Measurements from ENCODE around the gene BICDL2. TPM values are rescaled to one million over a fixed set of nuclear protein-coding genes. Genes with fewer than 3 reads are reported as not detected.

The BICDL2 gene
- total and polyA plus RNA-seq, 9 of the 15 experiments (the other 6 are each of a cell fraction or from before 2014, with no cell fraction given): 0.09 to 0.28 (median 0.09) TPM; not detected in 6

DNA sequence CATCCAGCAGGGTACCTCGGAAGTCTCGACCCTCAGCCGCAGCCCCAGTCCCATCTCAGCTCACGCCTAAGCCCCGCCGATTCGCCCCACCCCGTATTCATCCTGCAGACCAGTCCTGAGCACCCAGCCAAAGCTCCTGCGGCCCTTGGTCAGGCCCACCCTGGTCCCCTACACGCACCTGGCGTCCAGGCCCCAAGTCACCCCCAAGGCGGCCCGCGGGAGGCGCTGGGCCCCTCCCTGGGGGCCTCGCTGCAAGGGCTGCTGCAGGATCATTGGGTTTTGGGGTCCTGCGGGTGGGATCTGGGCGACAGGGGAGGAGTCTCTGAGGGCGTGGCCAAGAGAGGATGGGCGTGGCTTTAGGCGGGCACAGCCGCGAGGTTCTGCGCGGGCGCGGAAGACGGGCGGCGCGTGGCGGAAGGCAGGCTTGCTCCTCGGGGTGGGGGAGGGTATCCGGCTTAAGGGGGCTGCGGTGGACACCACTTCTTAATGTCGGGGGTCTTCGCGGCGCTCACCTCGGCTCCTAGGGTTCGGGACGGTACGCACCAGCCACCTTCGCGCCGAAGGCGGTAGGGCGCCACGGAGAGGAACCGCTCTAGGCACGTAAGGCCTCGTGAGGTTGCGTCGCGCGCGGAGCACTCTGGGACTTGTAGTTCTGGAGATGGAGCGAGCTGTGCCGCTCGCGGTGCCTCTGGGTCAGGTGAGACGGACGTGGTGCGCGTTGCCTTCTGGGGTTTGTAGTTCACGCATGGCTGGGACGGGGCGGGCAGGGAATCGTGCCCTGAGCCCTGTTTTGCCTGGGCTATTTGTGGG is 12.9 kb downstream of the BICDL2 start, which contains the start of the genes HCFC1R1 and THOC6 (continued):
- TF ChIP-seq, protein P1, sequence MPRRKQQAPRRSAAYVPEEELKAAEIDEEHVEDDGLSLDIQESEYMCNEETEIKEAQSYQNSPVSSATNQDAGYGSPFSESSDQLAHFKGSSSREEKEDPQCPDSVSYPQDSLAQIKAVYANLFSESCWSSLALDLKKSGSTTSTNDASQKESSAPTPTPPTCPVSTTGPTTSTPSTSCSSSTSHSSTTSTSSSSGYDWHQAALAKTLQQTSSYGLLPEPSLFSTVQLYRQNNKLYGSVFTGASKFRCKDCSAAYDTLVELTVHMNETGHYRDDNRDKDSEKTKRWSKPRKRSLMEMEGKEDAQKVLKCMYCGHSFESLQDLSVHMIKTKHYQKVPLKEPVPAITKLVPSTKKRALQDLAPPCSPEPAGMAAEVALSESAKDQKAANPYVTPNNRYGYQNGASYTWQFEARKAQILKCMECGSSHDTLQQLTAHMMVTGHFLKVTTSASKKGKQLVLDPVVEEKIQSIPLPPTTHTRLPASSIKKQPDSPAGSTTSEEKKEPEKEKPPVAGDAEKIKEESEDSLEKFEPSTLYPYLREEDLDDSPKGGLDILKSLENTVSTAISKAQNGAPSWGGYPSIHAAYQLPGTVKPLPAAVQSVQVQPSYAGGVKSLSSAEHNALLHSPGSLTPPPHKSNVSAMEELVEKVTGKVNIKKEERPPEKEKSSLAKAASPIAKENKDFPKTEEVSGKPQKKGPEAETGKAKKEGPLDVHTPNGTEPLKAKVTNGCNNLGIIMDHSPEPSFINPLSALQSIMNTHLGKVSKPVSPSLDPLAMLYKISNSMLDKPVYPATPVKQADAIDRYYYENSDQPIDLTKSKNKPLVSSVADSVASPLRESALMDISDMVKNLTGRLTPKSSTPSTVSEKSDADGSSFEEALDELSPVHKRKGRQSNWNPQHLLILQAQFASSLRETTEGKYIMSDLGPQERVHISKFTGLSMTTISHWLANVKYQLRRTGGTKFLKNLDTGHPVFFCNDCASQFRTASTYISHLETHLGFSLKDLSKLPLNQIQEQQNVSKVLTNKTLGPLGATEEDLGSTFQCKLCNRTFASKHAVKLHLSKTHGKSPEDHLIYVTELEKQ (CRISPR knock-in tag; IDR thresholded peaks at IDR 0.05): no peak
- TF ChIP-seq, protein P2, sequence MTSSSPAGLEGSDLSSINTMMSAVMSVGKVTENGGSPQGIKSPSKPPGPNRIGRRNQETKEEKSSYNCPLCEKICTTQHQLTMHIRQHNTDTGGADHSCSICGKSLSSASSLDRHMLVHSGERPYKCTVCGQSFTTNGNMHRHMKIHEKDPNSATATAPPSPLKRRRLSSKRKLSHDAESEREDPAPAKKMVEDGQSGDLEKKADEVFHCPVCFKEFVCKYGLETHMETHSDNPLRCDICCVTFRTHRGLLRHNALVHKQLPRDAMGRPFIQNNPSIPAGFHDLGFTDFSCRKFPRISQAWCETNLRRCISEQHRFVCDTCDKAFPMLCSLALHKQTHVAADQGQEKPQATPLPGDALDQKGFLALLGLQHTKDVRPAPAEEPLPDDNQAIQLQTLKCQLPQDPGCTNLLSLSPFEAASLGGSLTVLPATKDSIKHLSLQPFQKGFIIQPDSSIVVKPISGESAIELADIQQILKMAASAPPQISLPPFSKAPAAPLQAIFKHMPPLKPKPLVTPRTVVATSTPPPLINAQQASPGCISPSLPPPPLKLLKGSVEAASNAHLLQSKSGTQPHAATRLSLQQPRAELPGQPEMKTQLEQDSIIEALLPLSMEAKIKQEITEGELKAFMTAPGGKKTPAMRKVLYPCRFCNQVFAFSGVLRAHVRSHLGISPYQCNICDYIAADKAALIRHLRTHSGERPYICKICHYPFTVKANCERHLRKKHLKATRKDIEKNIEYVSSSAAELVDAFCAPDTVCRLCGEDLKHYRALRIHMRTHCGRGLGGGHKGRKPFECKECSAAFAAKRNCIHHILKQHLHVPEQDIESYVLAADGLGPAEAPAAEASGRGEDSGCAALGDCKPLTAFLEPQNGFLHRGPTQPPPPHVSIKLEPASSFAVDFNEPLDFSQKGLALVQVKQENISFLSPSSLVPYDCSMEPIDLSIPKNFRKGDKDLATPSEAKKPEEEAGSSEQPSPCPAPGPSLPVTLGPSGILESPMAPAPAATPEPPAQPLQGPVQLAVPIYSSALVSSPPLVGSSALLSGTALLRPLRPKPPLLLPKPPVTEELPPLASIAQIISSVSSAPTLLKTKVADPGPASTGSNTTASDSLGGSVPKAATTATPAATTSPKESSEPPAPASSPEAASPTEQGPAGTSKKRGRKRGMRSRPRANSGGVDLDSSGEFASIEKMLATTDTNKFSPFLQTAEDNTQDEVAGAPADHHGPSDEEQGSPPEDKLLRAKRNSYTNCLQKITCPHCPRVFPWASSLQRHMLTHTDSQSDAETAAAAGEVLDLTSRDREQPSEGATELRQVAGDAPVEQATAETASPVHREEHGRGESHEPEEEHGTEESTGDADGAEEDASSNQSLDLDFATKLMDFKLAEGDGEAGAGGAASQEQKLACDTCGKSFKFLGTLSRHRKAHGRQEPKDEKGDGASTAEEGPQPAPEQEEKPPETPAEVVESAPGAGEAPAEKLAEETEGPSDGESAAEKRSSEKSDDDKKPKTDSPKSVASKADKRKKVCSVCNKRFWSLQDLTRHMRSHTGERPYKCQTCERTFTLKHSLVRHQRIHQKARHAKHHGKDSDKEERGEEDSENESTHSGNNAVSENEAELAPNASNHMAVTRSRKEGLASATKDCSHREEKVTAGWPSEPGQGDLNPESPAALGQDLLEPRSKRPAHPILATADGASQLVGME (CRISPR knock-in tag; IDR thresholded peaks at IDR 0.05): no peak
- TF ChIP-seq, protein P3, sequence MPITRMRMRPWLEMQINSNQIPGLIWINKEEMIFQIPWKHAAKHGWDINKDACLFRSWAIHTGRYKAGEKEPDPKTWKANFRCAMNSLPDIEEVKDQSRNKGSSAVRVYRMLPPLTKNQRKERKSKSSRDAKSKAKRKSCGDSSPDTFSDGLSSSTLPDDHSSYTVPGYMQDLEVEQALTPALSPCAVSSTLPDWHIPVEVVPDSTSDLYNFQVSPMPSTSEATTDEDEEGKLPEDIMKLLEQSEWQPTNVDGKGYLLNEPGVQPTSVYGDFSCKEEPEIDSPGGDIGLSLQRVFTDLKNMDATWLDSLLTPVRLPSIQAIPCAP (CRISPR knock-in tag; IDR thresholded peaks at IDR 0.05; ENCODE audit: borderline replicate concordance): no peak
- TF ChIP-seq JUNB (CRISPR knock-in tag; conservative IDR thresholded peaks at IDR 0.05) (no peak), ZNF175 (CRISPR knock-in tag; IDR thresholded peaks at IDR 0.05; ENCODE audit: low read depth) (no peak), CBX3 (IDR thresholded peaks at IDR 0.05; ENCODE audit: borderline replicate concordance in 1 of 2, low read length in 2 of 2) (peak in 1 of 2 experiments; percentile 58; a peak in 1 of 3 replicates), KLF1 (tag; IDR thresholded peaks at IDR 0.05) (no peak; the same call in 1 of the 2 replicates), PHF21A (IDR thresholded peaks at IDR 0.05; ENCODE audit: borderline replicate concordance, low read depth) (no peak), ZNF507 (tag; conservative IDR thresholded peaks at IDR 0.05) (no peak), SMAD3 (CRISPR knock-in tag; conservative IDR thresholded peaks at IDR 0.05) (0 out of 2 replicates have a peak, but pooled peaks have one; percentile 14)
- TF ChIP-seq, protein P4, sequence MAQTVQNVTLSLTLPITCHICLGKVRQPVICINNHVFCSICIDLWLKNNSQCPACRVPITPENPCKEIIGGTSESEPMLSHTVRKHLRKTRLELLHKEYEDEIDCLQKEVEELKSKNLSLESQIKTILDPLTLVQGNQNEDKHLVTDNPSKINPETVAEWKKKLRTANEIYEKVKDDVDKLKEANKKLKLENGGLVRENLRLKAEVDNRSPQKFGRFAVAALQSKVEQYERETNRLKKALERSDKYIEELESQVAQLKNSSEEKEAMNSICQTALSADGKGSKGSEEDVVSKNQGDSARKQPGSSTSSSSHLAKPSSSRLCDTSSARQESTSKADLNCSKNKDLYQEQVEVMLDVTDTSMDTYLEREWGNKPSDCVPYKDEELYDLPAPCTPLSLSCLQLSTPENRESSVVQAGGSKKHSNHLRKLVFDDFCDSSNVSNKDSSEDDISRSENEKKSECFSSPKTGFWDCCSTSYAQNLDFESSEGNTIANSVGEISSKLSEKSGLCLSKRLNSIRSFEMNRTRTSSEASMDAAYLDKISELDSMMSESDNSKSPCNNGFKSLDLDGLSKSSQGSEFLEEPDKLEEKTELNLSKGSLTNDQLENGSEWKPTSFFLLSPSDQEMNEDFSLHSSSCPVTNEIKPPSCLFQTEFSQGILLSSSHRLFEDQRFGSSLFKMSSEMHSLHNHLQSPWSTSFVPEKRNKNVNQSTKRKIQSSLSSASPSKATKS (CRISPR knock-in tag; IDR thresholded peaks at IDR 0.05): no peak
- TF ChIP-seq, protein P5, sequence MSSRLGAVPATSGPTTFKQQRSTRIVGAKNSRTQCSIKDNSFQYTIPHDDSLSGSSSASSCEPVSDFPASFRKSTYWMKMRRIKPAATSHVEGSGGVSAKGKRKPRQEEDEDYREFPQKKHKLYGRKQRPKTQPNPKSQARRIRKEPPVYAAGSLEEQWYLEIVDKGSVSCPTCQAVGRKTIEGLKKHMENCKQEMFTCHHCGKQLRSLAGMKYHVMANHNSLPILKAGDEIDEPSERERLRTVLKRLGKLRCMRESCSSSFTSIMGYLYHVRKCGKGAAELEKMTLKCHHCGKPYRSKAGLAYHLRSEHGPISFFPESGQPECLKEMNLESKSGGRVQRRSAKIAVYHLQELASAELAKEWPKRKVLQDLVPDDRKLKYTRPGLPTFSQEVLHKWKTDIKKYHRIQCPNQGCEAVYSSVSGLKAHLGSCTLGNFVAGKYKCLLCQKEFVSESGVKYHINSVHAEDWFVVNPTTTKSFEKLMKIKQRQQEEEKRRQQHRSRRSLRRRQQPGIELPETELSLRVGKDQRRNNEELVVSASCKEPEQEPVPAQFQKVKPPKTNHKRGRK (tag; IDR thresholded peaks at IDR 0.05): no peak

All from K562 (cell line).